Stimulated activated CD4-positive, alpha-beta T cell treated with anti-CD3 and anti-CD28 coated beads, Interleukin-1b, Interleukin-23, amount 100 ng/mL, for 24 hours (primary cell): ENCODE measurements around the gene TIMM23.

Experiments
- DNase-seq, 4 experiments: peaks; one replicate each; pipeline ENCODE4 v3.0.0-alpha.2; 2020; ENCODE audit warnings: low read depth in 4 of 4, low spot score in 1 of 4

Gene TIMM23

DNA sequence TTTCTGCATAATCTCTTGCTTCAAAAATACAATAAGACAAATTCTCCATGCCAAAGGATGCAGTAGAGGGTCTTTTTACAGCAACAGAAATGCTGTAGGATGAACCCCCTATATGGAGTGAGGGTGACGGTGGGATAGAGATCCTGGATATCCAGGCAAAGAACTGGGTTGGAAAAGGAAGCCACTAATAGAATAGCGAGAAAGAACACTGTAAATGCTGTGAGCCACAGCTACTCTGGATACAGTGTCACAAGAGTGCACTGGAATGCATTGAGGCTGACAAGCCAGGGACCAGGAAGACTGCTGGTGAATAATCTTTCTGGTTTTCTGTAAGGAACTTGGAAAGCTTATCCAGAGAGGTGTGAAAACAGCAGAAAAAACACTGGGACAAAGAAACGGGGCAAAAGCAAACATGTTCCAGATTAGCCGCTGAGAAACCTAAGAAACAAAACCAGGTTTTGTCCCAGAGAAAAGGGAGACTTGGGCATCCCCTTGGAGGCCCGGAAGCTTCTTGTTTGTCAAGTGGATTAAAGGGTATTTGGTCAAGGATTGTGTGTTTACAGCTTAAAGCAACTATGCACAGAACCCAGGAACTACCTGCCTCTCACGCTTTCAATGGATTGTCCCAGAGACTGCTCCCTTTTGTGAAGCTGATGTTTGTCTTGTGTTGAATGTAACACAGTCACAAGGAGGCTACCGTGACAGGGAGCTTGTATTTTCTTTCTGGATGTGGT, 79.9 kb downstream of the TIMM23 start:
- DNase-seq, result no peak

DNA sequence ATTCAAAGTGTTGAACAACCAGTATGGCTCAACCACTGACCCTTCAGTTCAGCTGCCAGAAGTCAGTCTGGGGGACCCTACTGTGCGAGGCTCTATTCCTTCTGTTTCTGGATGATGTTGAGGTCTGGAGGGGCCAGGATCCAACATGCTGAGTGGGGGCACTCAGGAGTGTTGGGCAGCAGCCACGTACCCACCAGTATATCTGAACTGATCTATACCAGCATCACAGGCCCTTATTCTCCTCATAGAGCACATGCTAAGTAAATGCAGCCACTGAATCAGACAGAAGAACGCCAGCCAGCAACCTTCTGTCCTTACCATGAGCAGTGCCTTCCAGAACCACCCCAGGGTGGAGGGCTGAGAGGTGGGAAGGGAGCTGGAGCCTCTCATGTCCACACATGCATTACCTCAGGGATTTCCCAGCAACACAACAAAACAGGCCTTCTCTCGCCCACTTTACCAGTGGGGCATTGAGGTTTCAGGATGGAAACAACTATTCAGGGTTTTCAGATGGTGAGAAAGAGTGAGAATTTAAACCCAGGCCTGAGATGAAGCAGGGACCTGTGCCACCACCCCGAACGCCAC, 80.6 kb downstream of the TIMM23 start:
- DNase-seq, result no peak
